ENCODE data around the gene RAP1GAP.

GRCh38 chr1:21666576-21667320 lies 2.4 kb downstream of the RAP1GAP start:
- TF ChIP-seq CTCF (IDR thresholded peaks at IDR 0.05 in 4 of 5, conservative IDR thresholded peaks at IDR 0.05 in 1 of 5) (no peak), POLR2A (IDR thresholded peaks at IDR 0.05) (no peak)

Measured in gastrocnemius medialis (tissue), 4 donors.